GM12892 (cell line): ENCODE results near the gene TMEM82.

Source experiments
- DNase-seq: peaks from one replicate; pipeline ENCODE4 v3.0.0; 2011; ENCODE audit not compliant: insufficient read length
- FAIRE-seq: peaks from 2 replicates; lab custom pipeline; 2011; peaks lifted over from hg19 to GRCh38; lab: Jason Lieb, UNC
- POLR2A ChIP-seq: IDR thresholded peaks from 2 replicates; pipeline ENCODE4 v1.6.1; 2011; ENCODE audit warnings: low read depth, low read length, control low read depth
- POLR2AphosphoS5 ChIP-seq: IDR thresholded peaks from 2 replicates; pipeline ENCODE4 v1.6.1; 2011; ENCODE audit warnings: low read depth, low read length, control low read depth
- TAF1 ChIP-seq: IDR thresholded peaks from 2 replicates; pipeline ENCODE4 v1.6.1; 2011; ENCODE audit warnings: low read depth, mild to moderate bottlenecking, control low read depth, low read length, borderline replicate concordance

TMEM82 gene

DNA sequence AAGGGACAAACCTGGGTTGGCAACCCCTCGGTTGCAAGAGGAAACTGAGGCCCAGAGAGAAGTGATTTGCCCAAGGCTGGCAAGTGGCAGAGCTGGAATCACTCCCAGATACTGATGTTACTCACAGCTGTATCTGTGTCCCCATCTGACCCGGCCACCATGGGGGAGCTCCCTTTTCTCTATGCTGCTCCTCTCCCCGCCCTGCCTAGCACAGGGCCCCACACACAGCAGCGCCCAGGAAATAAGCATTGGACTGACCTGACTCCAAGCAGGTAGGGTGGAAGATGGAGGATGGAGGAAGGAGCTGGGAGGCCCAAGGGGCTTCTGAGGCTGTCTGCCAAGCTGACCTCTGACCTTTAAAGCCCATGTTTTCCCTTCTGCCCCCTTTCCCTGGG is 13.3 kb downstream of the TMEM82 start:
- FAIRE-seq = no peak
- DNase-seq = no peak
- TF ChIP-seq TAF1 (no peak), POLR2A (no peak), POLR2AphosphoS5 (no peak)

DNA sequence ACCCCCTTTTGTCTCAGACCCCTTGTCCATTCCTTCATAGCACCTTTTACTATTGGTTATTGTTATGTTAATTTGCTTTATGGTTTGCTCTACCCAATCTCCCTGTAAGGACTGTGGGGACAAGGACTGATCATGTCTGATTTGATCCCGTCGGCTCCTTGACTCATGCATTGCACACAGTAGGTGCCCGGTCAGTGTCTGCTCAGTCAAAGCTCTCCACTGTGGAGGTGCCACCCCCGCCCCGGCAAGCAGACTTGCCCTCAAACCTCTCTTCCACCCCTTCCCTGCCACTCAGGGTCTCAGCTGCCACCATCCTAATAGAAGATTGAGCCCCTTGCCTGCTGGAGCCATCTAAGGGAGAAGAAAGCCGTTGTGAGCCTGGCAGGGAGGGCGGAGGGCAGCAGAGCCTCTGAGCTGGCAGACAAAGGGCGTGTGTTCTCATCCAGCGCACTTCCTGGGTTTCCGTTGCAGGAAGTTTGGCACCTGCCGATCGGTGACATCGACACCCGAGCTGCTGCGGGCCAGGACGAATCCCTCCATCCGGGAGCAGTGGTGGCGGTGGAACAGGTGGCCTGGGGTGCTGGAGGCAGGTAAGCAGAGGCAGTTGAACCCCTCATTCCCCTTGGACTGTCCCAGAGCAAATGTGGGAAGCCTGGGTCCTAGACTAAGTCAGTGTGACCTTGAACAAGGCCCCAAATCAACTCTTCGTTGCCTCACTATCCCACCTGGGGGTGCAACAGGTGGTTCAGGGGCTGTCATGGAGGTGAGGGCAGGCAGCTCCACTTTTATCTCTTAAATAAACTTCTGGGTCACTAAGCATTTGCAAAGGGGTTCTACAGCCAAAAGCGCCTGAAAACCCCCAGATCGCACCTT is 14.1 kb downstream of the TMEM82 start:
- TF ChIP-seq TAF1 (no peak), POLR2AphosphoS5 (no peak), POLR2A (no peak)
- FAIRE-seq (no peak), DNase-seq (no peak)

DNA sequence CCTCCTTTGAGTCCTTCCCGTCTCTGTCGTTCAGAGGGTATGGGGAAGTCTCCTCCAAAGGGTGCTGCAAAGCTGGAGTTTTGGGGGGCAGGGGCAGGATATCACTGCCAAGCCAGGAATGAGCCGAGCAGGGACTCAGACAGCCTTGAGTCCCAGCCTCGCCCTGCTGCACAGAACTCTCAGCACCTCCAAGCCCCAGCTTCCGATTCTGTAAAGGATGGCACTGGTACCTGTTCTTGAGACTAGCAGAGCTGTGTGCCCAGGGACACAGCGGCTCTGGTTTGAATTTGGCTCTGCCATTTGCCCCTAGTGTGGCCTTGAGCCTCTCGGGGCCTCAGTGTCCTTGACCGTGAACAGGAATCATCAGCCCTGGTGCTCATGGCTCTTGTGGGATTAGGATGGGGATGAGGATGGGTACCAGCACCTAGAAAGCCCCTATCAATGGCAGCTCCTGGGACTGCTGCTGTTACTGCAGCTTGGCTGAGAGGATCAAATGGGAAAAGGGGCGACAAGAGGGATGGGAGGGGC is 14.8 kb downstream of the TMEM82 start:
- FAIRE-seq (no peak), DNase-seq (no peak)
- no peak for TF ChIP-seq POLR2A
- TF ChIP-seq POLR2AphosphoS5 = no peak
- TF ChIP-seq TAF1 = no peak

DNA sequence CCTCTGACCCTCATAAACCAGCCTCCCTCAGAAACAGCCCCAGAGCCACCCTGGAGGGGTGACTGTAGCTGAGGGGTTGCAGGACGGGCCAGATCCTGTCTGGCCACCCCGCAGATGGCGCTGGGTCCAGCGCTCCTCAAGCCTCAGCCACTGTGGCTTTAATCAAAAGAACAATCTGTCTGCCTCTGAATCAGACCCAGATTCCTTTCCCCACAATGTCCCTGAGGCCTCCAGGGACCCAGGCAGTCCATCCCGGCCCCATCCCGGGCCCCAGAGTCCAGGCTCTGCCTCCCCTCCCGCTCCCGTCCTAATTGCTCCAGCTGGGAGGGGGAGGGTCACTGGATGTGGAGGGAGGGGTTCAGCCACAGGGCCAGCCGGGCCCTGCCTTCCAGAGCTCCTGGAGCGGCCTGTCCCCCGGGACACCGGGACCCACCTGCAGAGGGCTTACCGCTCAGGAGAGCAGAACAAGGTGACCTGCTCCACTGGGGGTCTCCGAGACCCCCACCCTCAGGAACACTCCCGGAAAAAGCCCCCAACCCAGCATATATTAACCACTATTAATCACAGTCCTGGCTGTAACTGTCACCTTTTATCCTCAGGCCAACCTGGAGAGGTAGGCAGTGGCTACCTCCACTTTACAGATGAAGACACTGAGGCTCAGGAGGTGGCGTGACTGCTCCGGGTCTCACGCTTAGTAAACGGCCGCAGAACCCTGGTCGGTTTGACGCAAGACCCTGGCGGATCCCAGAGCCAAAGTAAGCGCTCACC is 15.5 kb downstream of the TMEM82 start:
- no peak for TF ChIP-seq POLR2A
- no peak for FAIRE-seq
- no peak for DNase-seq

DNA sequence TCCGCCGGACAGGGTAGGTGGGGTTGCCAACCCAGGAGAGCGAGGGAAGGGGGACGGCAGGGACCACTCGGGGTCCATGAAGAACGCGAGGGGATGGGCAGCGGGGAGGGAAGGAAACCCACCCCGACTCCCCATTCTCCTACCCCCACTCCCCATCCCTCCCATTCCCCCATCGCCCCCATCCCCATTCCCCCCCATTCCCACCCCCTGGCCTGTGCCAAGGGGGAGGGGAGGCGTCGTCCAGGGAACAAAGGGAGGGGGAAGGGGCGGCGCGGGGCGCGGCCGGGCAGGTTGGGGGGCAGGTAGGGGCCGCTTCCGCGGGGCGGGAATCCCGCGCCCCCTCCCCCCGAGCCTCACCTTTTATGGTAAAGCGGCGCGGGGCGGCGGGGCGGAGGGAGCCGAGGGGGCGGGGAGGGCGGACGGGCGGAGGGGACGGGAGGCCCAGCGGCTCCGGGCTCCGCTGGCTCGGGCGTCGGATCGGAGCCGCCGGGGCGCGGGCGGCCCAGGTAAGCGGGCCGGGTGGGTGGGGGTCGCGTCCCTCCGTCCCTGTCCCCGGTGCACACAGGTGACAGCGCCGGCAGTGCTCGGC is 16.1 kb downstream of the TMEM82 start, which contains the start of gene FBLIM1:
Gene FBLIM1, plus strand, starts transcription at position 453 of the 589 bp plus-strand sequence. CDS start 6,189 bp downstream, outside the sequence.
- TF ChIP-seq POLR2AphosphoS5 (no peak), TAF1 (no peak), POLR2A (no peak)
- FAIRE-seq = no peak

DNA sequence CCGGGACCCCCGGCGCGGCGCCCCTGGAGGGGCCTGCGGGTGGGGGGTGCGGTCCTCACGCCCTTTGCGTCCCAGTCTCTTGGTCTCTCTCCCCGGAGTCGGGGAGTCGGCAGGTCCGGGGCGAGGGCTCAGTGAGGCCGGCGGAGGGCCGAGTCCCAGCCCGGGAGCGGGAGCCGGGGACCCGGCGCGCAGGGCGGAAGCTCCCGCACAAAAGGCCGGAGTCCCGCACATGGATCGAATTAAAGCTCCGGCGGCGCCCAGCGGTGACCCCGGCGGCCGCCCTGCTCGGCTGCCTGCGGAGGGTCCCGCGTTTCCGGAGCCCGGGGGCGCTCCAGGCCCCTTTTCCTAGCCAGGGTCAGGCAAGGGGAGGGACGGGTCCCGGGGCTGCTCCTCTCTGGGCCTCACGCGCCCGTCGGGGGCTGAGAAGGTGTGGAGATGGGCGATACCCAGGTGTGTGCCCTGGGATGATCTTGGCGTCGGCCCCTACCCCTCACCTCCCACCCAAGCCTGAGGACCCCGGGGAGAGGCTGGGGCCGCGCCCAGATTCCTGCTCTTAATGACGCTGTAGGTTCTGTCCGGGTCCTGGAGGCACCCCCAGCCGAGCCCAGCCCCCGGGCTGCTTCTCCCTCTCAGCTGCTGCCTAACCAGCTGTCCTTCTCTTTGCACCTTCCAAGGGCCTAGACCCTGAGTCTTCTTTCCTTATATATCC is 16.8 kb downstream of the TMEM82 start:
- FAIRE-seq (no peak), DNase-seq (no peak)
- TF ChIP-seq POLR2AphosphoS5 = no peak
- no peak for TF ChIP-seq TAF1
- no peak for TF ChIP-seq POLR2A

More for the DNA sequence above, 16.1 kb downstream of the TMEM82 start, which contains the start of gene FBLIM1:
- no peak for DNase-seq

DNA sequence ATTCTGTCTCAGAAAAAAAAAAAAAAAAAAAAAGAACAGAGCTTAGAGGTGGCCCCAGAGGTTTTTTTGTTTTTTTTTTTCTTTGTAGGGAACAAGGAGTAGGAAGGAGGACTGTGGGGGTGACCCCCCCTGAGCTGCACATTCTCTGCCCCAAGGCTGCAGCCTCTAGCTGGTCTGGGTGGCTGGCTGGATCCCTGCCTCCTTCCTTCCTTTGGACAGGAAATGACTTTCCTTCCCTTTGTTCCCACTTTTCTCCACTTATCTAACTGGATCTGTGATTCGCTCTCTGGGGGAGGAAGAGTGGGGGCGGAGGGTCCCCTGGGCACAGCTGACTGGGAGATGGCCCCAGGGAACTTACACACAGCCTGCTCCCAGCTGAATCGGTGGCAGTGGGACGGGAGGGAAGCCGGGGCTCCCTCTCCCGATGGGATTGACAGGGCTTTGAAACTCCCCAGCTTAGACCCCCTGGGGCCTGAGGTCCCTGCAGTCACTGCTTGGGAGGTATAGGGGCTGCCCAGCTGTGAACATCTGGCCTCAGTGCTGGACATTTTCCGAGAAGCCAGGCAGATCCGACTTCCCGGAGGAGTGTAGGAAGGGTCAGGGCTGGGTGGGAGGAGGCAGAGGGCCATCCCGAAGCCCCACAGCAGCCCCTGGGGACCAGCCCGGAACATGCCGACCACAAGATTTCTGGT is 18.4 kb downstream of the TMEM82 start:
- no peak for DNase-seq
- FAIRE-seq = no peak
- TF ChIP-seq POLR2AphosphoS5 (no peak), POLR2A (no peak), TAF1 (no peak)

DNA sequence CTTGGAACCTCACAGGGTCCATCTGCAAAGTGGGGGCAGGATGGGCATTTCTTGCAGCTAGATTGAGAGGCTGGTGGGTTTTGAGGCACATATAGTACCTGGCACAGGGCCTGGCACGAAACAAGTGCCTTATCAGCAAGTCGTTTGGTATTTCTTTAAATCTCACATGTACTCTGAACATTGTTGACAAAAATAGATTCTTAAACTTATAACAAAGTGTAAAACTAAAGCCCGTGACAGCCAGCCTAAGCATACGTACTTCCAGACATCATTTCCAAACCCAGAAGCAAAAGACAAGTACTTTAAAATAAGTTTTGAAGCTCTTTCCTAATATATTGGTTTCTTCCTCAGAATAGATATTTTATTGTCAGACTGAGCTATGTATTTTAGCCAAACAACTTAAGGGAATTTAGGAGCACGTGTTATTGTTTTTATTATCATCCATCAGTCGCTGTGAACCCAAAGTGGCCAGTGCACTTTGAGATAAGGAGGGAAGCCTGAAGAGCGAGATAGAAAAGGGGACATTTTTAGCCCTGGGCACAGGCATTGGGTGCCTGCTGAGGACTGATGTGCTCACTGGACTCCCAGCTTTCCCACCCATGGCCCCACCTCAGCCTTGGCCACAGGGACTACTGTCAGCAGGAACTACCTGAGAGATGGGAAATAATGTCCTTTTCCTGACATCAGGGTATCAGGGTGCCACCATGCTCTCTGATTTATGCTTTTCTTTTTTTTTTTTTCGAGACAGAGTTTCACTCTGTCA is 19.2 kb downstream of the TMEM82 start:
- DNase-seq (no peak), FAIRE-seq (no peak)
- TF ChIP-seq POLR2A (no peak), POLR2AphosphoS5 (no peak), TAF1 (no peak)

DNA sequence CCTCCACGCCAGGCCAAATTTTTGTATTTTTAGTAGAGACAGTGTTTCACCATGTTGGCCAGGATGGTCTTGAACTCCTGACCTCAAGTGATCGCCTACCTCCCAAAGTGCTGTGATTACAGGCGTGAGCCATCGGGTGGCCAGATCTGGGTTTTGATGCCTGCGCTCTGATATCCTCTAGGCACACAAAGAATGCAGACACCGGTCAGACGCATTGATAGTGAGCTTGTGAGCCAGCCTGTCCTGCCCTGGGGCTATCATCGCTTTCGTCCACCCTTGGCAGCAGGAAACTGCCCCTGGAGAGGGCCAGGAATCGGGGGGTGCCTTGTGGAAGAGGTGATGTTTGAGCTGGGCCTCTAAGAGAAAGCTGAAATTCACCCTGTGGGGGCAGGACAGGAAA is 20.2 kb downstream of the TMEM82 start:
- no peak for DNase-seq
- FAIRE-seq = no peak
- TF ChIP-seq POLR2A (no peak), TAF1 (no peak), POLR2AphosphoS5 (no peak)
